Activated CD8-positive, alpha-beta T cell treated with anti-CD3 and anti-CD28 coated beads for 36 hours (primary cell): Measurements from ENCODE around the gene TEN1. TPM values are rescaled to one million over a fixed set of nuclear protein-coding genes. Genes with fewer than 3 reads are reported as not detected.

Experiments used
- ATAC-seq: fragments of 200-7000 bp; cut with Tn5 transposase; one replicate; pipeline ENCODE4 v1.10.0; 2021; ENCODE audit warnings: mild to moderate bottlenecking, moderate library complexity
- CTCF ChIA-PET: fragments of 350-600 bp; sonication (Branson Sonifier 250); formaldehyde crosslinking; loops from one replicate; lab custom pipeline; 2021; ENCODE audit warnings: antibody characterized with exemption; lab: Charles Lee
- POLR2A ChIA-PET: fragments of 350-600 bp; sonication (Branson Sonifier 250); formaldehyde crosslinking; loops from one replicate; lab custom pipeline; 2021; ENCODE audit warnings: antibody characterized with exemption; lab: Charles Lee
- DNase-seq: peaks from one replicate; pipeline ENCODE4 v3.0.0-alpha.2; 2020
- H3K27ac Mint-ChIP-seq: one replicate; pipeline ENCODE4 v1.8.0; 2021; ENCODE audit warnings: mild to moderate bottlenecking, mixed read lengths
- H3K27me3 Mint-ChIP-seq: one replicate; pipeline ENCODE4 v1.8.0; 2021; ENCODE audit warnings: mixed read lengths
- H3K36me3 Mint-ChIP-seq: one replicate; pipeline ENCODE4 v1.8.0; 2021; ENCODE audit warnings: low read depth, mixed read lengths
- H3K4me1 Mint-ChIP-seq: one replicate; pipeline ENCODE4 v1.8.0; 2021; ENCODE audit warnings: low read depth, mixed read lengths
- H3K4me3 Mint-ChIP-seq: one replicate; pipeline ENCODE4 v1.8.0; 2021; ENCODE audit warnings: mild to moderate bottlenecking, moderate library complexity, mixed read lengths
- H3K9me3 Mint-ChIP-seq: one replicate; pipeline ENCODE4 v1.8.0; 2021; ENCODE audit warnings: mixed read lengths
- intact Hi-C: fragments of 100-400 bp; cut with micrococcal nuclease; formaldehyde crosslinking; loops from one replicate; pipeline ENCODE4 v1.10.0; 2022
- total RNA-seq, 2 experiments: library from RNA; stranded (reverse); gene quantifications; one replicate each; pipeline ENCODE4 v1.2.3, GENCODE V29; 2021
- TF ChIP-seq, protein P1 (sequence below): fragments of 200-600 bp; IDR thresholded peaks from one replicate; pipeline ENCODE4 v1.8.0; 2022; ENCODE audit warnings: antibody characterized with exemption, mild to moderate bottlenecking

Gene TEN1
- total RNA-seq, 2 experiments from 2014 or later, result 11.7 to 13.2 TPM

GRCh38 chr17:75981019-75981615 is 2.1 kb downstream of the TEN1 start:
- H3K27ac Mint-ChIP-seq, result peak overlapping the region; percentile 99
- TF ChIP-seq, protein P1, sequence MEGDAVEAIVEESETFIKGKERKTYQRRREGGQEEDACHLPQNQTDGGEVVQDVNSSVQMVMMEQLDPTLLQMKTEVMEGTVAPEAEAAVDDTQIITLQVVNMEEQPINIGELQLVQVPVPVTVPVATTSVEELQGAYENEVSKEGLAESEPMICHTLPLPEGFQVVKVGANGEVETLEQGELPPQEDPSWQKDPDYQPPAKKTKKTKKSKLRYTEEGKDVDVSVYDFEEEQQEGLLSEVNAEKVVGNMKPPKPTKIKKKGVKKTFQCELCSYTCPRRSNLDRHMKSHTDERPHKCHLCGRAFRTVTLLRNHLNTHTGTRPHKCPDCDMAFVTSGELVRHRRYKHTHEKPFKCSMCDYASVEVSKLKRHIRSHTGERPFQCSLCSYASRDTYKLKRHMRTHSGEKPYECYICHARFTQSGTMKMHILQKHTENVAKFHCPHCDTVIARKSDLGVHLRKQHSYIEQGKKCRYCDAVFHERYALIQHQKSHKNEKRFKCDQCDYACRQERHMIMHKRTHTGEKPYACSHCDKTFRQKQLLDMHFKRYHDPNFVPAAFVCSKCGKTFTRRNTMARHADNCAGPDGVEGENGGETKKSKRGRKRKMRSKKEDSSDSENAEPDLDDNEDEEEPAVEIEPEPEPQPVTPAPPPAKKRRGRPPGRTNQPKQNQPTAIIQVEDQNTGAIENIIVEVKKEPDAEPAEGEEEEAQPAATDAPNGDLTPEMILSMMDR, result no peak
- CTCF ChIA-PET, result interaction anchor here (0.7 to 1.8 kb wide), 9 partner anchors 19 to 566 kb away, joined by 3 to 6 read pairs (median 4); partner anchors contain the start of gene CDK3
- POLR2A ChIA-PET, result interaction anchor here (0.9 kb wide), 1 partner anchor 56 kb away, joined by 4 read pairs; no protein-coding TSS in a partner anchor
- intact Hi-C loops, result no loop called here
- H3K9me3 Mint-ChIP-seq, result no peaks in the 10 kb centered on the region
- no peaks in the 10 kb centered on the region for H3K27me3 Mint-ChIP-seq
- DNase-seq (no peak), ATAC-seq (no peak)
- H3K36me3 Mint-ChIP-seq, result peaks cover 7% of the 10 kb centered on the region
- H3K4me3 Mint-ChIP-seq, result peak overlapping the region; percentile 94
- peaks cover 30% of the 10 kb centered on the region for H3K4me1 Mint-ChIP-seq

GRCh38 chr17:75983501-75984181 is 4.6 kb downstream of the TEN1 start:
- Mint-ChIP-seq H3K27me3 (no peaks in the 10 kb centered on the region), H3K9me3 (no peaks in the 10 kb centered on the region), H3K4me3 (no peak overlapping the region), H3K36me3 (peaks cover 4% of the 10 kb centered on the region), H3K4me1 (peaks cover 14% of the 10 kb centered on the region), H3K27ac (no peak overlapping the region)
- TF ChIP-seq, protein P1, result no peak
- intact Hi-C loops, result no loop called here
- ChIA-PET CTCF (interaction anchor here (0.9 to 2.7 kb wide), 6 partner anchors 12 to 296 kb away, joined by 3 to 12 read pairs (median 5); partner anchors contain the start of genes CDK3 and WBP2), POLR2A (interaction anchor here (1.1 kb wide), 1 partner anchor 21 kb away, joined by 4 read pairs; no protein-coding TSS in a partner anchor)
- DNase-seq (no peak), ATAC-seq (no peak)

DNA sequence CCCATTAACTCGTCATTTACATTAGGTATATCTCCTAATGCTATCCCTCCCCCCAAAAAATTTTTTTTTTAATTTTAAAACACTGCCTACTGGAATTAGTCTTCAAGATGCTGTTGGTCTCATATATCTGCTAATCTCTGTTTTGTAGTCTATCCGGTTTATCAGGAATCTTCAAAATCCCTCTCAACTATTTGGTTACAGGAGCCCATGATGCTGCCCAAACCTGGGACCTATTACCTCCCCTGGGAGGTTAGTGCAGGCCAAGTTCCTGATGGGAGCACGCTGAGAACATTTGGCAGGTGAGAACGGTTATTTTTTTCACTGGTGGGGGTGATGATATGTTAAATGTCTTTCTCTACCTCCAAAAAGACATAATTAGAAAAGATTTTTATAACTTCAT is 6.9 kb downstream of the TEN1 start:
- no peaks in the 10 kb centered on the region for H3K27me3 Mint-ChIP-seq
- DNase-seq (no peak), ATAC-seq (no peak)
- TF ChIP-seq, protein P1, result no peak
- H3K36me3 Mint-ChIP-seq, result no peaks in the 10 kb centered on the region
- ChIA-PET CTCF (interaction anchor here (2.7 kb wide), 1 partner anchor 14 kb away, joined by 12 read pairs; the partner anchor contains the start of gene CDK3), POLR2A (no interaction called here)
- intact Hi-C loops, result no loop called here
- H3K4me1 Mint-ChIP-seq, result peaks cover 9% of the 10 kb centered on the region
- no peaks in the 10 kb centered on the region for H3K9me3 Mint-ChIP-seq
- H3K27ac Mint-ChIP-seq, result no peak overlapping the region
- no peak overlapping the region for H3K4me3 Mint-ChIP-seq

DNA sequence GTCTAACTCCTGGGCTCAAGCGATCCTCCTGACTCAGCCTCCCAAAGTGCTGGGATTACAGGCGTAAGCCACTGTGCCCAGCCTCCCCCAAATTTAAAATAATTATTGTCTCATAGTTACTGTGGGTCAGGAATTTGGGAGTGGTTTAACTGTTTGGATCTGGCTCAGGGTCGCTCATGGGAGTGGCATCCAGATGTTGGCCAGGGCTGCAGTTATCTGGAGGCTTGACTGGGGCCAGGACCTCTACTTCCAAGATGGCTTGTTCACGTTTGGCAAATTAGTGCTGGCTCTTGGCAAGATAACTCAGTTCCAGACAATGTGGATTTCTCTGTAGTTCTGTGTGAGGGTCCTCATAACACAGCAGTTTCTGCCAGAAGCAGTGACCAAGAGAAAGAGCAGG is 8.0 kb downstream of the TEN1 start:
- Mint-ChIP-seq H3K27me3 (no peaks in the 10 kb centered on the region), H3K36me3 (peaks cover 3% of the 10 kb centered on the region), H3K4me3 (no peak overlapping the region), H3K27ac (no peak overlapping the region), H3K4me1 (peaks cover 7% of the 10 kb centered on the region), H3K9me3 (no peaks in the 10 kb centered on the region)
- ATAC-seq, result no peak
- intact Hi-C loops, result no loop called here
- ChIA-PET CTCF (interaction anchor here (2.2 kb wide), 1 partner anchor 13 kb away, joined by 6 read pairs; no protein-coding TSS in a partner anchor), POLR2A (no interaction called here)
- DNase-seq, result no peak
- TF ChIP-seq, protein P1, result no peak

GRCh38 chr17:75991396-75991795 is 12.4 kb downstream of the TEN1 start:
- Mint-ChIP-seq H3K4me3 (no peak overlapping the region), H3K4me1 (peaks cover under 1% of the 10 kb centered on the region), H3K27ac (no peak overlapping the region), H3K27me3 (no peaks in the 10 kb centered on the region), H3K9me3 (no peaks in the 10 kb centered on the region), H3K36me3 (peaks cover 3% of the 10 kb centered on the region)
- TF ChIP-seq, protein P1, result no peak
- ChIA-PET POLR2A (no interaction called here), CTCF (interaction anchor here (0.6 to 1.3 kb wide), 5 partner anchors 8 to 23 kb away, joined by 3 read pairs; no protein-coding TSS in a partner anchor)
- no peak for ATAC-seq
- intact Hi-C loops, result no loop called here
- DNase-seq, result no peak
